ENCODE results near the gene HMGN5. TPM values are rescaled to one million over a fixed set of nuclear protein-coding genes. Genes with fewer than 3 reads are reported as not detected.

Gene HMGN5
- total and polyA plus RNA-seq, 2 of the 8 experiments (the other 6 are each of a cell fraction or from before 2014, with no cell fraction given), result 6.0 to 20.4 TPM

DNA sequence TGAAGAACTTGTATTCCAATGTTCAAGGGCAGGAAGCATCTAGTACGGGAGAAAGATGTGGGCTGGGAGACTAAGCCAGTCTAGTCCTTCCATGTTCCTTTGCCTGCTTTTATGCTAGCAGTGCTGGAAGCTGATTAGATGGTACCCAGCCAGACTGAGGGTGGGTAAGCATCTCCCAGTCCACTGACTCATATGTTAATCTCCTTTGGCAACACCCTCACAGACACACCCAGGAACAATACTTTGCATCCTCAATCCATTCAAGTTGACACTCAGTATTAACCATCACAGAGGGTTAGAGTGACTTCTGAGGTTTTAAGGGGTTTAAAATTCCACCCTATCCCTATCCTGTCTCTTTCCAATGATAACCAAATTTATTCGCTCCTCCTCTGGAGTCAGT, 6.5 kb downstream of the HMGN5 start:
- ChIA-PET CTCF (ENCODE audit: partially characterized antibody) (interaction anchor here (0.6 to 2.0 kb wide), 9 partner anchors 19 to 182 kb away, joined by 3 to 7 read pairs (median 4); no protein-coding TSS in a partner anchor), POLR2A (ENCODE audit: partially characterized antibody) (no interaction called here)
- Histone ChIP-seq H3K79me1 (ENCODE audit: low read depth, low read length) (no peaks in the 10 kb centered on the region), H3K18ac (ENCODE audit: extremely low read depth, low read length) (no peak overlapping the region), H2BK5ac (ENCODE audit: low read depth, low read length) (no peak overlapping the region), H3K27me3 (replicated peaks in 1 of 4; ENCODE audit: control insufficient read depth in 3 of 4, extremely low read depth in 1 of 4, insufficient read depth in 3 of 4, low read length in 3 of 4) (no peaks in the 10 kb centered on the region), H3K23ac (ENCODE audit: insufficient read length) (no peak overlapping the region), H2BK20ac (ENCODE audit: low read length) (no peak overlapping the region), H3K36me3 (ENCODE audit: control insufficient read depth in 2 of 4, insufficient read depth in 4 of 4, low read length in 3 of 4) (no peaks in the 10 kb centered on the region), H2BK120ac (replicated peaks; ENCODE audit: low read depth, low read length) (no peak overlapping the region), H3K4me1 (replicated peaks in 1 of 4; ENCODE audit: control insufficient read depth in 3 of 4, insufficient read depth in 4 of 4, low read length in 3 of 4) (no peaks in the 10 kb centered on the region), H3K4me2 (ENCODE audit: insufficient read depth in 1 of 2, low read depth in 2 of 2, low read length in 2 of 2) (no peak overlapping the region), H3K27ac (ENCODE audit: low read depth, low read length) (no peak overlapping the region), H3K56ac (replicated peaks; ENCODE audit: insufficient read length, low read depth, low read length) (no peak overlapping the region), H3K4me3 (ENCODE audit: extremely low read depth in 1 of 4, insufficient read depth in 2 of 4, low read depth in 3 of 4, low read length in 4 of 4) (no peak overlapping the region), H3K9me3 (ENCODE audit: insufficient read depth in 2 of 2, low read depth in 1 of 2, low read length in 1 of 2) (no peaks in the 10 kb centered on the region), H4K5ac (ENCODE audit: insufficient read length, low read depth, low read length) (no peak overlapping the region), H2AFZ (ENCODE audit: low read length) (no peak overlapping the region), H3K23me2 (ENCODE audit: low read depth, low read length) (no peaks in the 10 kb centered on the region), H4K20me1 (replicated peaks in 1 of 2; ENCODE audit: control insufficient read depth in 1 of 2, insufficient read depth in 2 of 2, low read length in 2 of 2) (no peaks in the 10 kb centered on the region), H3K9ac (replicated peaks in 1 of 4; ENCODE audit: extremely low read depth in 1 of 4, low read depth in 3 of 4, low read length in 3 of 4) (no peak overlapping the region), H4K91ac (replicated peaks; ENCODE audit: insufficient read length, low read length) (no peak overlapping the region), H3K79me2 (ENCODE audit: control insufficient read depth in 1 of 2, insufficient read depth in 2 of 2, low read length in 2 of 2) (no peaks in the 10 kb centered on the region), H2BK15ac (ENCODE audit: low read length) (no peak overlapping the region), H3K14ac (ENCODE audit: insufficient read length) (no peak overlapping the region), H3K4ac (replicated peaks; ENCODE audit: insufficient read length, low read depth, low read length) (no peak overlapping the region), H2BK12ac (ENCODE audit: low read depth, low read length) (no peak overlapping the region), H2AK5ac (ENCODE audit: low read depth, low read length) (no peak overlapping the region), H4K8ac (ENCODE audit: extremely low read depth, insufficient read depth, low read length) (no peak overlapping the region)
- 82% methylated on average over 2 of the region's 2 CpGs; no CpG with 5 or more reads in 1 of the 2 experiments for WGBS, 2 experiments (ENCODE audit: extremely low coverage in 1 of 2, insufficient coverage in 1 of 2, insufficient read length in 1 of 2, insufficient replicate concordance in 2 of 2, low coverage in 1 of 2, low lambda C conversion rate in 2 of 2, missing lambda C conversion rate in 1 of 2)
- TF ChIP-seq KDM5A (IDR thresholded peaks at IDR 0.05; ENCODE audit: low read length) (no peak), RBBP5 (IDR thresholded peaks at IDR 0.05; ENCODE audit: borderline replicate concordance, low read depth, low read length) (no peak), TBP (IDR thresholded peaks at IDR 0.05; ENCODE audit: low read depth, low read length) (no peak), SIX5 (IDR thresholded peaks at IDR 0.05; ENCODE audit: low read depth, low read length) (no peak), SP1 (IDR thresholded peaks at IDR 0.05; ENCODE audit: low read depth, low read length) (no peak), ASH2L (IDR thresholded peaks at IDR 0.05; ENCODE audit: low read length) (no peak), EGR1 (IDR thresholded peaks at IDR 0.05; ENCODE audit: borderline replicate concordance, low read depth, low read length) (no peak), SAP30 (IDR thresholded peaks at IDR 0.05; ENCODE audit: insufficient read depth, insufficient replicate concordance, low read length) (no peak), EZH2 (IDR thresholded peaks at IDR 0.05; ENCODE audit: low read depth, low read length, severe bottlenecking) (no peak), KDM4A (IDR thresholded peaks at IDR 0.05; ENCODE audit: low read depth, low read length, severe bottlenecking) (no peak), JUN (IDR thresholded peaks at IDR 0.05; ENCODE audit: low read depth, low read length) (no peak)
- TF ChIP-seq, protein P1, sequence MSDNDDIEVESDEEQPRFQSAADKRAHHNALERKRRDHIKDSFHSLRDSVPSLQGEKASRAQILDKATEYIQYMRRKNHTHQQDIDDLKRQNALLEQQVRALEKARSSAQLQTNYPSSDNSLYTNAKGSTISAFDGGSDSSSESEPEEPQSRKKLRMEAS (IDR thresholded peaks at IDR 0.05), result no peak
- DNase-seq (ENCODE audit: low read depth in 1 of 2, low spot score in 2 of 2), result no peak
- no peak for FAIRE-seq

All from H1 (cell line).